Neuron (in vitro differentiated cells): ENCODE data around the gene ALOX15B.
"Not testable (repeated sequence)": the region's sequence is repeated elsewhere in the genome, so short reads cannot be mapped to it uniquely, and the experiment has no call there.

Source experiments
- H2AFZ ChIP-seq: one replicate; pipeline ENCODE4 v1.6.1; 2013; ENCODE audit warnings: low read depth, mild to moderate bottlenecking, inconsistent platforms, low read length, moderate library complexity
- H3K27me3 ChIP-seq: one replicate; pipeline ENCODE4 v1.6.1; 2013; ENCODE audit warnings: low read length; ENCODE audit not compliant: insufficient read depth
- H3K36me3 ChIP-seq: one replicate; pipeline ENCODE4 v1.6.1; 2013; ENCODE audit warnings: low read length; ENCODE audit not compliant: insufficient read depth
- H3K4me1 ChIP-seq: one replicate; pipeline ENCODE4 v1.6.1; 2013; ENCODE audit warnings: low read length; ENCODE audit not compliant: insufficient read depth
- H3K4me3 ChIP-seq: 2 replicates; pipeline ENCODE4 v1.5.1; 2013; ENCODE audit warnings: mild to moderate bottlenecking, low read length, moderate library complexity
- H3K9me3 ChIP-seq: one replicate; pipeline ENCODE4 v1.6.1; 2013; ENCODE audit warnings: low read length

Gene ALOX15B

DNA sequence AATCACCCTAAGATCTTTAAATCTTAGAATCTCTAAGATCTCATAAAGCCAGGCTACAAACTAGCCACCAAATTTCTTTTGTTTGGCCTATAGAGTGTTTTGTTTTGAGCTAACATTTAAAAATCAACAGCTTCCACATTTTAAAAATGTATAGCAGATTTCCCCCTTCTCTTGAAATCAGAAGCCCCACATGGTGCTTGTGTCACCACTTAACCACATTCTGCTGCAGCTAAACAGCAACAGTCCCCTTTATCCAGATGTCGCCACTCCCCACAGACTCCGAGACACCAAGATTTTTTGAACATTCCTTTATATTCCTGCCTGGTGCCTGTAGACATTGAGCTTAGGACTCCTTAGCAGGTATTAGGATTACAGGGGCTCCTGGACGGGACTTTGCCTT is 20.4 kb upstream of the ALOX15B start:
- H3K4me3 ChIP-seq: no peak overlapping the region
- H2AFZ ChIP-seq: no peak overlapping the region
- peaks cover 54% of the 10 kb centered on the region for H3K27me3 ChIP-seq

DNA sequence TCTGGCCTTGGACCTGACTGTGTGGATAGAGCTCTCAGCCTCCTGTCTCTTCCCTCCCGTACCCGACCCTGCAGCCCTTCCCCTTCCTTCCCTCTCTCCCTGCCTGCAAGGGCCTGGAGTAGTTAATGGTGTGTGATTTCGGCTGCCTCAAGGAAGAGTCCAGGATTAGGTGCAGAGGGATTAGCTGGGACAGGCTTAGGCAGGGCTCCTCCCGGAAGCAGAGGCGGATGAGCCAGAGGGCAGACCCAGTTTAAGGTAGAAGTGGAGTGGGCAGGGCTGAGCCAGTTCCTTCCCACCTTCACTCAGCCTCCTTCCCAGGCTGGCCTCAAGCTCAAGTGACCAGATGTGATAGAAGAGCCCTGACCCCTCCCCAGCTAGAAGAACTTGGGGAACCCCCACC is 19.7 kb upstream of the ALOX15B start:
- H3K9me3 ChIP-seq: peaks cover 2% of the 10 kb centered on the region
- peaks cover 3% of the 10 kb centered on the region for H3K4me1 ChIP-seq
- H3K4me3 ChIP-seq: no peak overlapping the region
- H2AFZ ChIP-seq: no peak overlapping the region
- H3K27me3 ChIP-seq: peaks cover 48% of the 10 kb centered on the region
- H3K36me3 ChIP-seq: no peaks in the 10 kb centered on the region

More for the DNA sequence above, 20.4 kb upstream of the ALOX15B start:
- Histone ChIP-seq H3K4me1 (peaks cover 3% of the 10 kb centered on the region), H3K9me3 (peaks cover 2% of the 10 kb centered on the region), H3K36me3 (no peaks in the 10 kb centered on the region)

DNA sequence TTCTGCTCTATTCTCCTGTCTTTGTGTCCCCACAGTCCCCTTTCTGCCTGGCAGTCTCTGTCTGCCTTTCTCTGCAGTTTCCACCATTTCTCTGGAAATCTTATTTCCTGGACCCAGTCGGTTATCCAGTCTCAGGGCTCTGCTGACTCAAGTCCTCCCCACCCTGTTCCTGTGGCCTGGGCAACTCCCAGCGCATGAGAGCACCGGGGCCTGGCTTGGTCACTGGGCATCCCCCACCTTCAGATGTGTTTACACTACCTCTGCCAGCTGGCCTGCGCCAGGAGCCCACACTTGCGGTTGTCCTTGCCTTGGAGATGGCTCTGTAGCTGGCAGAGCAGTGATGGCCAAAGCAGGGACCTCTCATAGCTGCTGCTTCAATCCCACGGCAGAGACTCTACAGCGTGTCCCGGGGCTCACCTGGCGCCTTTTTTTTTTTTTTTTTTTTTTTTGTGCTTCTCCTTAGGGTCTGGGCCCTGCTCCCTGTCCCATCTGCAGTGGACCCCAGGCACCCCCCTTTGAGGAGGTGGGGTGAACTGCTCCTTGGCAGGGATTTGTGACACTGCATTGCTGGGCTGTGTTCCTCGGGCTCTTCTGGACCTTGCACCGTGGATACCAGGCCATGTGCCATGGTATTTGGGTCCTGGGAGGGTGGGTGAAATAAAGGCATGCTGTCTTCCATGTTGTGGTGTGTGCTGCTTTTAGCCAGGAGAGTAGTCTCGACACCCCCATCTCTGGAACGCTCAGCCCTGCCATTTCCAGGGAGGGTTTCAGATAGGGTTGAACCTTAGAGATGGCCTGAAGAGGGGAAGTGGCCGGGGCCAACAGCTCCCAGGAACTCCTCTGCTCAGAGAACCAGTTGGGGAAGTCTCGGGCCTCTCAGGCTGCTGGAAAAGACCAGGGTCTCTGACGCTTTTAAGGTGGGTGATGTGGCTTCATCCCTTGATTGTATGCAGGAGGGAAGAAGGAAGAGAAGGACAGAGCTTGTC is 18.9 kb upstream of the ALOX15B start:
- Histone ChIP-seq H3K36me3 (no peaks in the 10 kb centered on the region), H3K4me3 (no peak overlapping the region), H3K9me3 (peaks cover under 1% of the 10 kb centered on the region), H2AFZ (no peak overlapping the region), H3K4me1 (peaks cover 3% of the 10 kb centered on the region), H3K27me3 (peaks cover 42% of the 10 kb centered on the region)

DNA sequence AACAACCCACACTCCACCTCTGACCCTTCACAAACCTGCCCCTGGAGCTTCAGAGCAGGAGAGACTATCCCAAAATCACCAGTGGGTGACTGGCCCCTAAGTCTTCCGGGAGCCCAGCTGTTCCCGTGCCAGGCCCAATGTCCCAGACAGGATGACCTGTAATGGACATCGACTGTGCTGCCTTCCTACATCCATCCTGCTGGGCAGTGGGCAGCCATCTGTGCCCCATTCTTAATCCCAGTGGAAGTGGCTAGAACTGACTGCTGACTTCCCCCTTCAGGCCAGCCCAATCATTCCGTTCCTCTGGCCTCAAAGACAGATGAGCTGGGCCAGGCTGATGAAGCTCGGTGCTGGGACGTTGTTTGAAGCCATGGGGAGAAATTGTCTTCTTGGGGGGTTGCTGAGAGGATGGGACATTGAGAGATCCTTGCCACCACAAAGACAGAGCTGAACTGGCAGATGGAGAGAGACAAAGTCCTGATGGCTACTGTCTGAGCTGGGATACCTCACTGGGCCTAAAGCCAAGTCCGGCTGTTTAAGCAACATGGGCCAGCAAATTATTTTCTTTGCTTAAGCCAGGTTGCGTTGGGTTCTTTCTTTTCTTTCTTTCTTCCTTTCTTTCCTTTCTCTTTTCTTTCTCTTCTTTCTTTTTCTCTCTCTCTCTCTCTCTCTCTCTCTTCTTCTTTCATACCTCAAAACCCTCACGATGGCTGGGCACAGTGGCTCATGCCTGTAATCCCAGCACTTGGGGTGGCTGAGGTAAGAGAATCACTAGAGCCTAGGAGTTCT is 17.9 kb upstream of the ALOX15B start:
- Histone ChIP-seq H2AFZ (no peak overlapping the region), H3K27me3 (peaks cover 33% of the 10 kb centered on the region), H3K4me1 (peaks cover 2% of the 10 kb centered on the region), H3K9me3 (no peaks in the 10 kb centered on the region), H3K4me3 (no peak overlapping the region), H3K36me3 (no peaks in the 10 kb centered on the region)

DNA sequence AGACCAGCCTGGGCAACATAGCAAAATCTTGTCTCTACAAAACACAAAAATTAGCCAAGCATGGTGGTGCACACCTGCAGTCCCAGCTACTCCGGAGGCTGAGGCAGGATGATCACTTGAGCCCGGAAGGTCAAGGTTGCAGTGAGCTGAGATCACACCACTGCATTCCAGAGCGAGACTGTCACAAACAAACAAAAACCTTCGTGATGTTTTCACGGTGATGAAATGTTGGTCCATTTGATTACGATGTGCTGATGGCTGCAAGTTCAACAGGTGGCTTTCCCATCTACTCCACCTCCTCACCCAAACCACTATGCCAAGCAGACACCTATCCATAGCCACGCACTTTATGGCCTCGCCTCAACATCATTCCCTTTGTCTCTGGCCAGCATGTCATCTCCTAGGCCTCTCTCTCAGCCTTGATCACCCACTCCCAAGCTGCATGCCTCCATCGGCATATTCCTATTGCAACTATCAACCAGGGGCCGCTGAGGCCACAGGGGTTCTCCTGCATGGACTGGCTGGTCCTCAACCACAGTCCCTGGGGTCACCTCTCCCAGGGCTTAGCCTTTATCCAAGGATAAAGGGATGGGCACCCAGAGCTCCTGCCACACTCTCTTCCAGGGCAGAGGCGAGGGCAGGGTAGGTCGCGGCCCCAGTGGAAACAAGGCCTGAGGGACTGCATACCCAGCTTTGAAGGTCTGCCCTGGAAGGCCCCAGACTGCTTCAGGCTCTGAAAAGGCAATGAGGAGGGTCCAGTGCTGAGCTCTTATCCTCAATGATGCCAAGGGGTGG is 17.1 kb upstream of the ALOX15B start:
- no peaks in the 10 kb centered on the region for H3K9me3 ChIP-seq
- no peak overlapping the region for H3K4me3 ChIP-seq
- no peaks in the 10 kb centered on the region for H3K36me3 ChIP-seq
- no peaks in the 10 kb centered on the region for H3K4me1 ChIP-seq
- H2AFZ ChIP-seq: no peak overlapping the region
- H3K27me3 ChIP-seq: peaks cover 28% of the 10 kb centered on the region

DNA sequence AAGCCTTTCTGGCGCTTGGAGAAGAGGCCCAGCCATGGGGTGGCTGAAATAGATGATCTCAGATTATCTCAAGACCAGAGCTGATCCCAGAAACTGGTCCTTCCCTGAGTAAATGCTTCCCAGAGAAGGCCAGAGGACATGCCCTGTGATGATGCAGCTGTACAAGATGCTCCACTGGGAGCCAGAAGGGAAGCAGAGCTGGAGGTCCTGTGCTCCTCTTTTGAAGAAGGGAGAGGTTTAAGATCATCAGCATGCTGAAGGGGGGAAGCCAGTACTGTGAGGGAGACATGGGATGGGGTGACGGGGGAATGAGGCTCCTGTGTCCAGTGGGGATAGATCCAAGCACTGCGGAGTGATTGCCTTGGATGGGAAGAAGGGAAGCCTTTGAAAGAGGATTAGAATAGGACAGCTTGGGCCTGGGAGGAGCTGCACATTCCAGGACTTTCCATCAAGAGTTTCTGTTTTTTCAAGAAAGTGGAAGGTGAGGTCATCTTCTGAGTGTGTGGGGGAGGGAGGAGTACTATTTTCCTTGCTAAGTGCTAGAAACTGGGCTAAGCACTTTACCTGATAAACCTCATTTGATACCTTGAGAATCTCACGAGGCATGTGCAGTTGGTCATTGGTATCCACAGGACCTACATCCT is 16.4 kb upstream of the ALOX15B start:
- Histone ChIP-seq H3K9me3 (no peaks in the 10 kb centered on the region), H3K4me1 (no peaks in the 10 kb centered on the region), H3K4me3 (no peak overlapping the region), H3K36me3 (no peaks in the 10 kb centered on the region), H3K27me3 (peaks cover 23% of the 10 kb centered on the region), H2AFZ (no peak overlapping the region)

DNA sequence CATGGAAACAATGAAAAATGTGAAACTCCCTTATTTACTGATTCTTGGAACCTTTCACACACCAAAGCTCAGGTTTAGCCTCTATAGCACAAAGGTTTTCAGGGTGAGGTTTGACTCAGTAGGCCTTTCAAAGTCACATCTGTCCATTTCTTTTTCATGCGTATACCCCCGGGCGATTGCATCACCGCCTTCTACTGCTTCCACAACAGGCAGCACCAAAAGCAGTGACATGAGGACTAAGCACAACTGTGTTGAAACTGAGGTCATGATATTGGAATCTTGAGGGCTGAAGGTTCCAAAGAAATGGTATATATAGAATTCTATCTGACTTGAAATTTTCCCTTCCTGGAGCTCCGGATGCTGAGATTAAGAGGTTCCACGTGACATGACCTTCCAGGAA is 14.7 kb upstream of the ALOX15B start:
- H3K36me3 ChIP-seq, H3K9me3 ChIP-seq, H3K4me3 ChIP-seq, H2AFZ ChIP-seq, H3K4me1 ChIP-seq: not testable (repeated sequence)
- H3K27me3 ChIP-seq: peaks cover 13% of the 10 kb centered on the region

DNA sequence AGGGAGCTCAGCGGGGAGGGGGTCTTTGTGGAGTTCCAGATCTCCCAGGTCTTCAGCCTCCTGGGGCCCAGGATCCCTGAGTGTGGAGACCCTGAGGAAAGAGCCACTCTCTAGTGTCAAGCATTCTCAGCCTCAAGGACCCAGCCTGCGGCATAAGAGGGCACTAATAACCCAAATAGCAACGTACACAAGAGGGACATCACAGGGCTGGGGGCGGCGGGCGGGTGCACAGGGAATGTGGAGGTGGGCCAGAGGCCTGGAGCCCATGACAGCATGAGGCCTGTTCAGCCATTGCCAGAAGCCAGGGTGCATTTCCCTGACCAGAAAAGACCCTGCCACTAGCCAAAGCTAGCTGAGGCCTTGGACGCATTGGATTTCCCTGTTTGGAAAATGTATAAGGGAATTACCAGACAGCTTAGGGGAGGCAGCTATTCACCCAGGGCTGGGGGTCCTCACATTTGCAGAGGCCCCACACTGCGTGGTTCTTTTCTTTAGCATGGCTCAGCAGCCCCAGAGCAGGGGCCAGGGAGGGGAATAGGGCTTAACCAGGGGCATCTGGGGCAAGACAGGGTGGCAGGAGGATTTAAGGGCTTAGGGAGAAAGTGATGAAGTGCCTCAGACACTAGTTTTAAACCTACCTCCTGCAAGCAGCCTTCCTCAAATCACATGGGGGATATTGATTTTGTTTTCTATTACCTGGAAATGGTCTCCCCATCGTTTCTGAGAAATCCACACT is 13.5 kb upstream of the ALOX15B start:
- H3K36me3 ChIP-seq: no peaks in the 10 kb centered on the region
- H3K9me3 ChIP-seq: no peaks in the 10 kb centered on the region
- no peak overlapping the region for H3K4me3 ChIP-seq
- peaks cover 7% of the 10 kb centered on the region for H3K27me3 ChIP-seq
- no peaks in the 10 kb centered on the region for H3K4me1 ChIP-seq
- H2AFZ ChIP-seq: no peak overlapping the region

DNA sequence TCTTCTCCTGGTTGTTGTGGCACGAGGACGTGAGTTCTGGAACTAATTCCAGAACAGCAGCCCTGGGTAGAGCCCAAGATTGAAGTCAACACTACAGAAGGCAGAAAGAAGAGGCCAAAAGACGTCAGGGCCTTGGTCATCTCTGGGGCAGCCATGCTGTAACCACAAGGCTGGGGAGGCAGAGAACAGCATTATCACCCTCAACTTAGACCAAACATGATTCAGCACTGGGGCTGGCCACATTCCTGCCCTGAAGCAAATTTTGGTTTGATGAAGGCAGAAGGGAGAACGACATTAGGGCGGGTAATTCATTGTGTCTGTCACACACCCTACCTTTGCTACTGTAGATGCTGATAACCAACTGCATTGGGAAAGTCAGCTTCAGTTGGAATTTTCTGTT is 9.7 kb upstream of the ALOX15B start:
- Histone ChIP-seq H3K9me3 (no peaks in the 10 kb centered on the region), H3K36me3 (no peaks in the 10 kb centered on the region), H3K4me3 (no peak overlapping the region), H3K27me3 (peaks cover 5% of the 10 kb centered on the region), H3K4me1 (no peaks in the 10 kb centered on the region), H2AFZ (no peak overlapping the region)

DNA sequence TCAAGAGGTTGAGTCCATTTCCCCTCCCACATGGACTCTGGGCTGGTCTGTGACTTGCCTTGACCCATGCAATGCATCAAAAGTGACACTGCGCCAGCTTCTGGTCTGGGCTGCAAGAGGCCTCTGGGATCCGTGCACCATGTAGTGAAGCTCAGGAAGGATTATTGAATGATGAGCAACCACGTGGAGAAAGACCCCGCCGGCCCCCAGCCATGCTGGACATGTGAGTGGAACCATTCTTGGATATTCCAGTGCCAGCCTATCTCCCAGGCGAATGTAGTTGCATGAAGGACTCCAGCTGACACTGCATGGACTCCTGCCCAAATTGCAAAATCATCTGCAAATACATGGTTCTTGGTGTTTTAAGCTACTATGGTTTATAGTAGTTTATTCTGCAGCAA is 7.6 kb upstream of the ALOX15B start:
- Histone ChIP-seq H3K36me3 (no peaks in the 10 kb centered on the region), H2AFZ (no peak overlapping the region), H3K27me3 (peaks cover 2% of the 10 kb centered on the region), H3K4me1 (no peaks in the 10 kb centered on the region), H3K4me3 (no peak overlapping the region), H3K9me3 (no peaks in the 10 kb centered on the region)

DNA sequence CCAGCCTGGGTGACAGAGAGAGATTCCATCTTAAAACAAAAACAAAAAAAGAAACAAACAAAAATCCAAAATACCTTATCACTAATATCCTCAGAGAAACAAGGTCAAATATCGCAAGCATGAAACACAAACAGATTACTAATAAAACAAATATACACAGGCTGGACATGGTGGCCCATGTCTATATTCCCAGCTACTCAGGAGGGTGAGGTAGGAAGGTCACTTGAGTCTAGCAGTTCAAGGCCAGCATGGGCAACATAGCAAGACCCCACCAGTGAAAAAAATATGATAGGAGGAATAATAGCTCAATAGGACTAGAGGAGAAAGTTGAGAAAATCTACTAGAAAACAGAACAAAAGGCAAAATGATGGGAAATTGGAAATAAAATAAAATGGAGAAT is 6.9 kb upstream of the ALOX15B start:
- Histone ChIP-seq H3K27me3 (peaks cover 2% of the 10 kb centered on the region), H2AFZ (no peak overlapping the region), H3K36me3 (no peaks in the 10 kb centered on the region), H3K9me3 (no peaks in the 10 kb centered on the region), H3K4me3 (no peak overlapping the region), H3K4me1 (no peaks in the 10 kb centered on the region)

DNA sequence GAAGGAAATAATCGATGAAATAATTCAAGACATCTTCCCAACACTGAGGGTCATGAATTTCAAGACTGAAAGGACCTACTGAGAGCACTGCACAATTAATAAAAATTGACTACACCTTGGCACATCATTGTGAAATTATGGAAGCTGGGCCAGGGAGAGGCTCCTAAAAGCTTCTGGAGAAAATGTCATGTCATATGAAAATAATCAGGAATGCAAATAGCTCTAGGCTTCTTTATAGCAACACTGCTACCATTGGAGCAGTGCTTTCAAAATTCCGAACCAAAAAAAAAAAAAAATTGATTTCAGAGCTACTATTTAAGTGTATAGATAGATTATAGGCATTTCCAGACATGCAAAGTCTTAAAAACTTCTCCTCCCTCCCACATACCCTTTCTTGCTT is 6.4 kb upstream of the ALOX15B start:
- Histone ChIP-seq H3K4me1 (no peaks in the 10 kb centered on the region), H3K9me3 (no peaks in the 10 kb centered on the region), H3K36me3 (no peaks in the 10 kb centered on the region), H3K4me3 (no peak overlapping the region), H3K27me3 (peaks cover 2% of the 10 kb centered on the region), H2AFZ (no peak overlapping the region)
